GM12872 (cell line): ENCODE results near the gene PSMA7.

ENCODE experiments used
- TF ChIP-seq, protein P1 (sequence below): IDR thresholded peaks from 3 replicates; pipeline ENCODE4 v1.5.1; 2011; ENCODE audit warnings: low read depth, mild to moderate bottlenecking, low read length, moderate library complexity; ENCODE audit not compliant: insufficient read depth

PSMA7 gene

DNA sequence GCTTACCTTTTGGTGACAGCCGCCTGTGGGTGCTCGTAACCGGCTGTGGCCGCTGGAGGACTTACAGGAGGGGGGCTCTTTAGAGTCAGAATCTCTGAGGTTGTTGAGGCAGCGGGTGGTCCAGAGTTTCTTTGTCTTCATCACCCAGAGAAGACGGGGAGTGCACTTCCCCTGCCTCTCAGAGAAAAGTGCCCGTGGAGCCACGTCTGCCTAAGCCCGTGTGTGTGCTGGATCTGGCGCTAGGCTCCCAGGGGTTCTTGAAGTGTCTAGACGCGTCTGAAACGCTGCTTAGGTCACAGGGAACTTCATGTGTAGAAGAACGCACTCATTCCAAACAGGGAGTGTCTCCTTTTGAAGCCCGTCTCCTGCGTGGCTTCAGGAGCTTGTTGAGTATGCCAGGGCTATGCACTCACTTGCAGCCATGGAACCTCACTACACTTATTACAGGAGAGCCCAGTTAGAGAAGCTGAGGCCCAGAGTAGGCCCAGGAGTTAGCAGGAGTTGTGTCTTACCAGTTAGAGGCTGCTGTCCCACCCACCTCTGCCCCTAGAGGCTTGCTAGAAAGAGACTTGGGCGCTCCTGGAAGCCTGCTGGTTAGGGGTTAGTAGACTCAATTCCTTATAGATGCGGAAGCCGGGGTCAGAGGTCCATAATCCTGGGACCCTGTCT lies 19.6 kb downstream of the PSMA7 start:
- TF ChIP-seq, protein P1, sequence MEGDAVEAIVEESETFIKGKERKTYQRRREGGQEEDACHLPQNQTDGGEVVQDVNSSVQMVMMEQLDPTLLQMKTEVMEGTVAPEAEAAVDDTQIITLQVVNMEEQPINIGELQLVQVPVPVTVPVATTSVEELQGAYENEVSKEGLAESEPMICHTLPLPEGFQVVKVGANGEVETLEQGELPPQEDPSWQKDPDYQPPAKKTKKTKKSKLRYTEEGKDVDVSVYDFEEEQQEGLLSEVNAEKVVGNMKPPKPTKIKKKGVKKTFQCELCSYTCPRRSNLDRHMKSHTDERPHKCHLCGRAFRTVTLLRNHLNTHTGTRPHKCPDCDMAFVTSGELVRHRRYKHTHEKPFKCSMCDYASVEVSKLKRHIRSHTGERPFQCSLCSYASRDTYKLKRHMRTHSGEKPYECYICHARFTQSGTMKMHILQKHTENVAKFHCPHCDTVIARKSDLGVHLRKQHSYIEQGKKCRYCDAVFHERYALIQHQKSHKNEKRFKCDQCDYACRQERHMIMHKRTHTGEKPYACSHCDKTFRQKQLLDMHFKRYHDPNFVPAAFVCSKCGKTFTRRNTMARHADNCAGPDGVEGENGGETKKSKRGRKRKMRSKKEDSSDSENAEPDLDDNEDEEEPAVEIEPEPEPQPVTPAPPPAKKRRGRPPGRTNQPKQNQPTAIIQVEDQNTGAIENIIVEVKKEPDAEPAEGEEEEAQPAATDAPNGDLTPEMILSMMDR: no peak

DNA sequence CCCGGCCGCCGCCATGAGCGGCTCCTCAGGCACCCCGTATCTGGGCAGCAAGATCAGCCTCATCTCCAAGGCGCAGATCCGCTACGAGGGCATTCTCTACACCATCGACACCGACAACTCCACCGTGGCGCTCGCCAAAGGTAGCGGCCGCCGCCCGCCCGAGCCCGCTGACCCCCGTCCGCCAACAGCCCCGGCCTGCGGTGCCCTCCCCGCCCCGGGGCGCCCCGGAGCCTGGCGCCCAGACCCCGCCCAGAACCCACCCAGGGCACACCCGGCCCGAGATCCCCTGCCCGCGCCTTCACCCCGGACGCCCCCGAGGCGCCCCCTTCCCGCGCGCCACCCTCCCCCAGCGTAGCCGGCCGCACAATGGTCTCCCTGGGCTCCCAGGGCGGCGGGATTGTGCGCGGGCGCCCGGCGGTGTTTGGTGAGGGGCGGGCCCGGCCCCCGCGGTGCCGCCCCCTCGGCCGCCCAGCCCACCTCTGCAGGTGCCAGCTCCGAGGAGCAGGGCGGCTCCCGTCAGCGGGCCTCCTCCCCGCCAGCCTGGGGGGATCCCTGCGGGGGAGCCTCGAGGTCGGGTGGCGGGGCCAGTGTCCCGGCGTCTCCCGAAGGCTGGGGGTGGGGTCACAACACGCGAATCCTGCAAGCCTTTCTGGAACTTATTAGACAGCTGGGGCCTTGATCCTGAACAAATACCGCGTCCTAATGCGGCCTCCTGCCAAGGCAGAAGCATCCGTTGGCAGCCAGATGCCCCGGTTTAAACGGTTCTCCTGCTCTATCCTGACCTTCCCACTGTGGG lies 20.3 kb downstream of the PSMA7 start:
- TF ChIP-seq, protein P1: no peak

DNA sequence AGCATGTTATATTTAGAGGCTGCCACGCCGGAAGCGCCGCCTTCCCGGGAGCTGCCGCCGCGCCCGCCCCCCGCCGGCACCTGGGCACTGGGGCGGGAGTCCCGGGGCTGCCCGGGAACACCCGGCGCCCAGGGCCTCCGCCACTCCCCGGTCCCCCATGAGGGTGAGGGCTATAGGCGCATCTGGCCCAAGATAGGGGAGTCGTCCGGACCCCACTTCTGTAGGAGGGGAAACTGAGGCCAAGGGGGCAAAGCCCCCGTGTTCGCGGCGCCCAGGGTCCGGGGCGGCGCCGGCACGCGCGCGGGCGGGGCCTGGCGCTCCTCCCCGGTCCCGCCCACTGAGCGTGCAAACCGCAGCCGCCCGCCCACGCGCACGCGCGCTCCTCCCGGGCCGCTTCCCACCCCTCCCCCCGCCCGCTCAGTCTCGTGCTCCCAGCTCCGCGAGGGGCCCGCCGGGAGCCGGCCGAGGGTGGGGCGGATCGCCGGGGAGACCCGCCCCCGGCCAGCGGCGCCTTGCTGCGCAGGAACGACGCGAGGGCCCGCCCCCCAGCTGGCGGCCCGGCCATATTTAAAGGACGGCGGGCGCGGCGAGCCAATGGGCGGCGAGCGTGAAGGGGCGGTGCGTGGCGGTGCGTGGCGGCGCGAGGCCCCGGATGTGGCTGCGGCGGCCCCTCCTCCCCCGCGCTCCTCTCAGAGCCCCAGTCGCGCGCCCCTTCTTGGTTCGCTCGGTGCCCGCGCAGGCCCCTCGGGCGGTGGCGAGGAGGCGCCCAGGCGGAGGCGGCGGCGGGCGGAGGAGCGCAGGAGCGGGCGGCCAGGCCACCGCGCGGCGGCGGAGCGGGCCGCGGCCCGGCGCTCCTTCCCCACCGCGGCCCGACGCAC lies 21.2 kb downstream of the PSMA7 start, which contains the start of gene LSM14B:
LSM14B (plus strand) TSS at position 700 of the 878 bp plus-strand sequence. CDS start 192 bp downstream, outside the sequence.
- TF ChIP-seq, protein P1: no peak

DNA sequence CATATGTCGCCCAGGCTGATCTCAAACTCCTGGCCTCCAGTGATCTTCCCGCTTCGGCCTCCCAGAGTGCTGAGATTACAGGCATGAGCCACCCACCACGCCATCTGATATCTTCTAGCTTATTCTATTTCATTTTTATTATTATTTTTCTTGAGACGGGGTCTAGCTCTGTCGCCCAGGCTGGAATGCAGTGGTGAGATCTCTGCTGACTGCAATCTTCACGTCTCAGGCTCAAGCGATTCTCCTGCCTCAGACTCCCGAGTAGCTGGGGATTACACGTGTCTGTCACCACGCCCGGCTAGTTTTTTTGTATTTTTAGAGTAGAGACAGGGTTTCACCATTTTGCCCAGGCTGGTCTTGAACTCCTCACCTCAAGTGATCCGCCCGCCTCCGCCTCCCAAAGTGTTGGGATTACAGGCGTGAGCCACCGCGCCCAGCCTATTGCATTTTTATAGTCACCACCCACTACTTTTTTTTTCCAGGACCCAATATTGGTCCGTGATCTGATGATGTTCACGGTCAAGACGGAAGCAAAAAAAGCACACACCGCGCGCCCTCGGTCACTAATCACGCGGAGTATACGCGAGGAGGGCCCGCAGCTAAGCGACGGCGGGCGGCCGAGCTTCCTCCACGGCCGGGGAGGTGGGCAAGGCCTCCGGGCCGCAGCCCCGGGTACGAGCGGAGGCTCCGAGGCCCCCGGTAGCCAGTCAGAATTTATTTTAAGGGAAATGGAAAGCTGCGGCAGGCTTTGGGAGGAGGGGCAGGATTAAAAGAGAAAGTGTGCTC lies 22.0 kb downstream of the PSMA7 start:
- TF ChIP-seq, protein P1: no peak

DNA sequence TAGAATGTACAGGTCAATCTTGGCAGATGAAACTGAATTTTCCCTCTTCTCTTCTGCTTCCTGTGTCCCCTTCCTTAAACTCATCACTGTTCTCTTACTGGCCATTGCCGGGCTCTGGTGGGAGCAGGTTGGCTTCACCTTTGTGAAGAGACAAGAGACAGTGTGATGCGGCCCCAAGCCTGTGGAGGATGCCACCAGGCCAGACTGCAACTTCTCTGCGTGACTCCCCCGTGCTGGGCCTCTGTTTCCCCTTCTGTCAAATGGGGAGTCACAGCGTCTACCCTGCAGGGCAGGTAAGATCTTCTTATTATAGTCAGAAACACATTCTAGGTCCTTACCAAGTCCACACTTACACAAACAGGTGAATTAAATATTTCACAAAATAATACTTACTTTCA lies 22.8 kb downstream of the PSMA7 start:
- TF ChIP-seq, protein P1: no peak

DNA sequence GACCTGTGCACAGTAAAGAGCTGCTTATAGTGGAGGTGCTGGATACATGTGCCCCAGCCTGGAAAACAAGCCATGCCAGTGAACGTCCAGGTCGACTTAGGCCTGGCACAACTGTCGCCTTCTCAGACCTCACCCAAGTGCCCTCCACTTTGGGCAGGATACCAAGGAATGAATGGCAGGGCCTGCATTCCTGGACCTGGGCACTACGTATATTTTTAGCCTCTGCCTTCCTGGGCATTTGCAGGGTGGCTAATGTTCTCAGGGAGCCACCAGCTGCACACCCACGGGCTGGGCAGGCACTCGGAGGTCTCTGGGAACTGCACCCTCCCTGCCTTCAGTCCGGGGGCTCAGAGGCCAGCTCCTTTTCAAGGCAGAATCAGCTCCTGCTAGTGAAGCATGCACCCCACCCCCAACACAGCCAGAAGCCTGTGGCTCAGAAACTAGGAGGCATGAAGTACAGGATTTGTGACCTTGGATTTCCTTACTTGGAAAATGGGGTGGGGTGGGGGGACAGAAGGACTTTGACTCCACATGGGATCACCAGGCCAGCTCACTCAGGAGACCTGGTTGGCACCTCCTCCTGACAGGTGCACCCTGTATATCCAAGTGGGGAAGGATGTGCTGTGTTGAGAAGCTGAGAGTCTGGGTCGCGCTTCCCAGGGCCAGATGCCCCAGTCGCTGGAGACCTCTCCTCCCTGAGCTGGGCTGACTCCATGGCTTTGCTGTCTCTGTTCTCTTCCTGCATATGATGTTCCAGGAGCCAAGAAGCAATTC lies 23.4 kb downstream of the PSMA7 start:
- TF ChIP-seq, protein P1: no peak
